Measurements from ENCODE around the gene KLHL6. TPM values are rescaled to one million over a fixed set of nuclear protein-coding genes. Genes with fewer than 3 reads are reported as not detected.

KLHL6 gene
- polyA plus RNA-seq, 1 of the 3 experiments (the other 2 are of a cell fraction), result not detected

GRCh38 chr3:183534249-183534648 is 21.3 kb downstream of the KLHL6 start:
- WGBS (ENCODE audit: low lambda C conversion rate), result 80% methylated on average over 4 of the region's 4 CpGs
- POLR2A ChIA-PET, result no interaction called here

GRCh38 chr3:183533412-183534132 is 21.9 kb downstream of the KLHL6 start:
- no peak for TF ChIP-seq CTCF (IDR thresholded peaks at IDR 0.05)
- no peak for TF ChIP-seq REST (IDR thresholded peaks at IDR 0.05; ENCODE audit: low read depth, low read length)
- TF ChIP-seq MEF2A (IDR thresholded peaks at IDR 0.05; ENCODE audit: borderline replicate concordance, low read depth), result no peak
- no peak for TF ChIP-seq GABPA (IDR thresholded peaks at IDR 0.05; ENCODE audit: low read depth)
- TF ChIP-seq MXI1 (IDR thresholded peaks at IDR 0.05; ENCODE audit: low read depth, low read length), result no peak
- TF ChIP-seq POLR2AphosphoS5 (IDR thresholded peaks at IDR 0.05; ENCODE audit: low read depth, low read length), result no peak
- ChIA-PET CTCF (no interaction called here), POLR2A (no interaction called here)
- no peak overlapping the region for H2AFZ ChIP-seq (ENCODE audit: low read depth)
- 56% methylated on average over 10 of the region's 10 CpGs for WGBS (ENCODE audit: low lambda C conversion rate)
- H3K79me2 ChIP-seq (ENCODE audit: insufficient read depth), result no peaks in the 10 kb centered on the region
- no peaks in the 10 kb centered on the region for H3K27me3 ChIP-seq (ENCODE audit: insufficient read depth)
- no peak overlapping the region for H3K4me2 ChIP-seq
- no peaks in the 10 kb centered on the region for H3K9me2 ChIP-seq
- no peaks in the 10 kb centered on the region for H3K36me3 ChIP-seq (replicated peaks in 1 of 2; ENCODE audit: control insufficient read depth in 1 of 2, insufficient read depth in 2 of 2, low read length in 1 of 2)
- no peak overlapping the region for H3K9ac ChIP-seq
- no peaks in the 10 kb centered on the region for H3F3A ChIP-seq (replicated peaks; ENCODE audit: insufficient read depth)
- no peaks in the 10 kb centered on the region for H4K20me1 ChIP-seq (ENCODE audit: insufficient read depth)
- DNase-seq, result no peak
- no peaks in the 10 kb centered on the region for H3K9me3 ChIP-seq
- no peak overlapping the region for H3K27ac ChIP-seq (ENCODE audit: low read depth in 2 of 2, low read length in 1 of 2)
- H3K4me3 ChIP-seq (ENCODE audit: low read depth in 2 of 2, low read length in 1 of 2), result no peak overlapping the region
- no peaks in the 10 kb centered on the region for H3K4me1 ChIP-seq (ENCODE audit: control insufficient read depth in 1 of 2, insufficient read depth in 2 of 2, low read depth in 1 of 2, low read length in 1 of 2)

More at GRCh38 chr3:183534249-183534648, 21.3 kb downstream of the KLHL6 start:
- DNase-seq, result no peak
- no peak for TF ChIP-seq SMC3 (IDR thresholded peaks at IDR 0.05; ENCODE audit: low read depth, low read length)
- TF ChIP-seq USF1 (IDR thresholded peaks at IDR 0.05; ENCODE audit: borderline replicate concordance, low read depth), result no peak
- Histone ChIP-seq H3K4me1 (ENCODE audit: control insufficient read depth in 1 of 2, insufficient read depth in 2 of 2, low read depth in 1 of 2, low read length in 1 of 2) (no peaks in the 10 kb centered on the region), H2AFZ (ENCODE audit: low read depth) (no peak overlapping the region), H3K9me3 (no peaks in the 10 kb centered on the region), H3K4me3 (ENCODE audit: low read depth in 2 of 2, low read length in 1 of 2) (no peak overlapping the region), H3K36me3 (replicated peaks in 1 of 2; ENCODE audit: control insufficient read depth in 1 of 2, insufficient read depth in 2 of 2, low read length in 1 of 2) (no peaks in the 10 kb centered on the region), H3K27ac (ENCODE audit: low read depth in 2 of 2, low read length in 1 of 2) (no peak overlapping the region), H3K9me2 (no peaks in the 10 kb centered on the region), H3K27me3 (ENCODE audit: insufficient read depth) (no peaks in the 10 kb centered on the region), H4K20me1 (ENCODE audit: insufficient read depth) (no peaks in the 10 kb centered on the region), H3F3A (replicated peaks; ENCODE audit: insufficient read depth) (no peaks in the 10 kb centered on the region), H3K79me2 (ENCODE audit: insufficient read depth) (no peaks in the 10 kb centered on the region), H3K9ac (no peak overlapping the region), H3K4me2 (no peak overlapping the region)
- CTCF ChIA-PET, result interaction anchor here (1.3 kb wide), 1 partner anchor 14 kb away, joined by 3 read pairs; no protein-coding TSS in a partner anchor

Measured in SK-N-SH (cell line).